SK-N-SH treated with all-trans-retinoic acid at 6 μM for 48 hours (cell line): ENCODE measurements around the gene PLEKHJ1.

ENCODE experiments used
- ATAC-seq: fragments of 200-7000 bp; cut with Tn5 transposase; 3 replicates; pipeline ENCODE4 v1.9.1; 2020; ENCODE audit warnings: mild to moderate bottlenecking, moderate library complexity
- BACH2 ChIP-seq: fragments of 250-450 bp; sonication (Bioruptor Pico); IDR thresholded peaks from 2 replicates; pipeline ENCODE4 v1.9.0; 2021; ENCODE audit warnings: mild to moderate bottlenecking, borderline replicate concordance
- CSDC2 ChIP-seq: fragments of 250-450 bp; sonication (Bioruptor Pico); IDR thresholded peaks from 2 replicates; pipeline ENCODE4 v1.5.0; 2020; ENCODE audit warnings: mild to moderate bottlenecking, moderate library complexity
- CSRNP3 ChIP-seq: fragments of 250-450 bp; sonication (Bioruptor Pico); IDR thresholded peaks from 2 replicates; pipeline ENCODE4 v1.5.1; 2021; ENCODE audit warnings: mild to moderate bottlenecking, moderate library complexity
- GLIS3 ChIP-seq: fragments of 250-450 bp; sonication (Bioruptor Pico); IDR thresholded peaks from 2 replicates; pipeline ENCODE4 v1.5.0; 2020; ENCODE audit warnings: mild to moderate bottlenecking, moderate library complexity
- OSR1 ChIP-seq: fragments of 250-450 bp; sonication (Bioruptor Pico); IDR thresholded peaks from 2 replicates; pipeline ENCODE4 v1.8.0; 2022; ENCODE audit warnings: moderate library complexity, mild to moderate bottlenecking, inconsistent platforms
- PPARA ChIP-seq: fragments of 250-450 bp; sonication (Bioruptor Pico); IDR thresholded peaks from 2 replicates; pipeline ENCODE4 v1.5.0; 2020; ENCODE audit warnings: mild to moderate bottlenecking, borderline replicate concordance
- RARB ChIP-seq: fragments of 250-450 bp; sonication (Bioruptor Pico); IDR thresholded peaks from 2 replicates; pipeline ENCODE4 v1.8.0; 2021; ENCODE audit warnings: mild to moderate bottlenecking, moderate library complexity
- SNAI2 ChIP-seq: fragments of 250-450 bp; sonication (Bioruptor Pico); IDR thresholded peaks from 2 replicates; pipeline ENCODE4 v1.5.0; 2020; ENCODE audit warnings: mild to moderate bottlenecking, moderate library complexity
- TCF4 ChIP-seq: fragments of 250-450 bp; sonication (Bioruptor Pico); IDR thresholded peaks from 2 replicates; pipeline ENCODE4 v1.8.0; 2021; ENCODE audit warnings: mild to moderate bottlenecking, moderate library complexity, borderline replicate concordance
- TOX ChIP-seq: fragments of 250-450 bp; sonication (Bioruptor Pico); IDR thresholded peaks from 2 replicates; pipeline ENCODE4 v1.8.0; 2021; ENCODE audit warnings: mild to moderate bottlenecking, moderate library complexity, borderline replicate concordance
- ZC3H10 ChIP-seq: fragments of 250-450 bp; sonication (Bioruptor Pico); IDR thresholded peaks from 2 replicates; pipeline ENCODE4 v1.5.1; 2021; ENCODE audit warnings: mild to moderate bottlenecking, moderate library complexity
- ZFP3 ChIP-seq: fragments of 250-450 bp; sonication (Bioruptor Pico); IDR thresholded peaks from 2 replicates; pipeline ENCODE4 v1.5.0; 2020; ENCODE audit warnings: mild to moderate bottlenecking, moderate library complexity
- ZFP30 ChIP-seq: fragments of 450-650 bp; formaldehyde crosslinking; IDR thresholded peaks from 2 replicates; pipeline ENCODE4 v1.5.0; 2022; ENCODE audit warnings: mild to moderate bottlenecking, moderate library complexity
- ZNF70 ChIP-seq: fragments of 450-650 bp; formaldehyde crosslinking; IDR thresholded peaks from 2 replicates; pipeline ENCODE4 v1.5.0; 2020; ENCODE audit warnings: mild to moderate bottlenecking, moderate library complexity
- ZNF8 ChIP-seq: fragments of 450-650 bp; formaldehyde crosslinking; IDR thresholded peaks from 2 replicates; pipeline ENCODE4 v1.5.0; 2020; ENCODE audit warnings: mild to moderate bottlenecking, moderate library complexity
- TF ChIP-seq, protein P1 (sequence below): fragments of 250-450 bp; sonication (Bioruptor Pico); IDR thresholded peaks from 2 replicates; pipeline ENCODE4 v1.5.0; 2020; ENCODE audit warnings: mild to moderate bottlenecking, moderate library complexity
- TF ChIP-seq, protein P2 (sequence below): fragments of 250-450 bp; sonication (Bioruptor Pico); IDR thresholded peaks from 2 replicates; pipeline ENCODE4 v1.8.0; 2020; ENCODE audit warnings: mild to moderate bottlenecking, moderate library complexity, borderline replicate concordance

The PLEKHJ1 gene

DNA sequence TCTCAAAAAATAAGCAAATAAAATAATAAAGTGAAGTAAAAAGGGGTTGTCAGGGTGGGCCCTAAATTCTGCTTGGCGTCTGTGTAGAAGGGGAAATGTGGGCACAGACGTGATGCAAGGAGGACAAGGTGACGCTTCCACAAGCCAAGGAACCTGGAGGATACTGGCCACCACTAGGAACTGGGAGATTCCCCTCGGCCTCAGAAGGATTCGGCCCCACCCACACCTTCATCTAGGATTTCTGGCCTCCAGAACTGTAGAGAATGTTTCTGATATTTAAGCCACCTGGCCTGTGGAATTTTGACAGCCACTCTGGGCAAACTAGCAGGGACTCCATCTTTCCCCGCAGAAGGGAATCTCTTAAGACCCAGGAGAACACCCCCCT is 1.1 kb downstream of the PLEKHJ1 start:
- TF ChIP-seq BACH2 (CRISPR knock-in tag) (no peak), ZNF8 (no peak), TOX (no peak), TCF4 (CRISPR knock-in tag) (no peak), CSRNP3 (CRISPR knock-in tag) (no peak)
- ATAC-seq = no peak

DNA sequence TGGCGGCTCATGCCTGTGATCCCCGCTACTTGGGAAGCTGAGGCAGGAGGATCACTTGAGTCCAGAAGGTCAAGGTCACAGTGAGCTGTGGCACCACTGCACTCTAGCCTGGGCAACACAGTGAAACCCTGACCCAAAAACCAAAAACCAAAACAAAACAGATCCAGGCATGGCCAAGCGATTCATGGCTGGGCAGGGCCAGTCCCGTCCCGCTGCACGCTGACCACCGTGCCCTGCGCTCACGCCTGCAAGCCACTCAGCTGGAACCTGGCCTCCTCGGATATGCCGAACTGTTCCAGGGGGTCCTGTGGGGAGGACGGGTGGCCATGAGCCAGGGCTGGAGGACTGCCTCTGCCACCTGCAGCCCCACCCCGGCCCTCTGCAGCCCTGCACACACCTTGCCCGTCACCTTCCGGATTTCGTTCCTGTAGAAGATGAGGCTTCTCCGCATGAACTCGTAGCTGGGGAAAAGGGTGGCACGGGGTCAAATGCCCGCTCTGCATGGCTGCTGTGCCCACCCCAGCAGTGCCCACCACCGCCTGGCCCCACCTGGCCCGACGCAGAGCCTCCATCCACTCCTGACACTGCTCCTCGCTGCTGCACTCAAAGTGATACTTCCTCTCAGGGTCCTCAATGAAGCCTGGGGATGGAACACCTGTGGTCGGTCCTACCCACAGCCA is 2.4 kb downstream of the PLEKHJ1 start:
- no peak for TF ChIP-seq ZFP3 (CRISPR knock-in tag)
- TF ChIP-seq, protein P1, sequence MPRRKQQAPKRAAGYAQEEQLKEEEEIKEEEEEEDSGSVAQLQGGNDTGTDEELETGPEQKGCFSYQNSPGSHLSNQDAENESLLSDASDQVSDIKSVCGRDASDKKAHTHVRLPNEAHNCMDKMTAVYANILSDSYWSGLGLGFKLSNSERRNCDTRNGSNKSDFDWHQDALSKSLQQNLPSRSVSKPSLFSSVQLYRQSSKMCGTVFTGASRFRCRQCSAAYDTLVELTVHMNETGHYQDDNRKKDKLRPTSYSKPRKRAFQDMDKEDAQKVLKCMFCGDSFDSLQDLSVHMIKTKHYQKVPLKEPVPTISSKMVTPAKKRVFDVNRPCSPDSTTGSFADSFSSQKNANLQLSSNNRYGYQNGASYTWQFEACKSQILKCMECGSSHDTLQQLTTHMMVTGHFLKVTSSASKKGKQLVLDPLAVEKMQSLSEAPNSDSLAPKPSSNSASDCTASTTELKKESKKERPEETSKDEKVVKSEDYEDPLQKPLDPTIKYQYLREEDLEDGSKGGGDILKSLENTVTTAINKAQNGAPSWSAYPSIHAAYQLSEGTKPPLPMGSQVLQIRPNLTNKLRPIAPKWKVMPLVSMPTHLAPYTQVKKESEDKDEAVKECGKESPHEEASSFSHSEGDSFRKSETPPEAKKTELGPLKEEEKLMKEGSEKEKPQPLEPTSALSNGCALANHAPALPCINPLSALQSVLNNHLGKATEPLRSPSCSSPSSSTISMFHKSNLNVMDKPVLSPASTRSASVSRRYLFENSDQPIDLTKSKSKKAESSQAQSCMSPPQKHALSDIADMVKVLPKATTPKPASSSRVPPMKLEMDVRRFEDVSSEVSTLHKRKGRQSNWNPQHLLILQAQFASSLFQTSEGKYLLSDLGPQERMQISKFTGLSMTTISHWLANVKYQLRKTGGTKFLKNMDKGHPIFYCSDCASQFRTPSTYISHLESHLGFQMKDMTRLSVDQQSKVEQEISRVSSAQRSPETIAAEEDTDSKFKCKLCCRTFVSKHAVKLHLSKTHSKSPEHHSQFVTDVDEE (CRISPR knock-in tag) = no peak
- TF ChIP-seq ZNF8 = no peak
- TF ChIP-seq CSDC2 (CRISPR knock-in tag) = no peak
- no peak for TF ChIP-seq GLIS3 (CRISPR knock-in tag)
- TF ChIP-seq RARB (CRISPR knock-in tag) = no peak
- TF ChIP-seq OSR1 = no peak
- TF ChIP-seq TOX = no peak
- no peak for TF ChIP-seq ZC3H10 (CRISPR knock-in tag)
- TF ChIP-seq BACH2 (CRISPR knock-in tag) = no peak
- TF ChIP-seq SNAI2 (CRISPR knock-in tag) = no peak
- TF ChIP-seq ZFP30 (CRISPR knock-in tag) = no peak
- TF ChIP-seq, protein P2, sequence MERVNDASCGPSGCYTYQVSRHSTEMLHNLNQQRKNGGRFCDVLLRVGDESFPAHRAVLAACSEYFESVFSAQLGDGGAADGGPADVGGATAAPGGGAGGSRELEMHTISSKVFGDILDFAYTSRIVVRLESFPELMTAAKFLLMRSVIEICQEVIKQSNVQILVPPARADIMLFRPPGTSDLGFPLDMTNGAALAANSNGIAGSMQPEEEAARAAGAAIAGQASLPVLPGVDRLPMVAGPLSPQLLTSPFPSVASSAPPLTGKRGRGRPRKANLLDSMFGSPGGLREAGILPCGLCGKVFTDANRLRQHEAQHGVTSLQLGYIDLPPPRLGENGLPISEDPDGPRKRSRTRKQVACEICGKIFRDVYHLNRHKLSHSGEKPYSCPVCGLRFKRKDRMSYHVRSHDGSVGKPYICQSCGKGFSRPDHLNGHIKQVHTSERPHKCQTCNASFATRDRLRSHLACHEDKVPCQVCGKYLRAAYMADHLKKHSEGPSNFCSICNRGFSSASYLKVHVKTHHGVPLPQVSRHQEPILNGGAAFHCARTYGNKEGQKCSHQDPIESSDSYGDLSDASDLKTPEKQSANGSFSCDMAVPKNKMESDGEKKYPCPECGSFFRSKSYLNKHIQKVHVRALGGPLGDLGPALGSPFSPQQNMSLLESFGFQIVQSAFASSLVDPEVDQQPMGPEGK (CRISPR knock-in tag) = no peak
- TF ChIP-seq PPARA = no peak
- no peak for TF ChIP-seq CSRNP3 (CRISPR knock-in tag)
- no peak for TF ChIP-seq ZNF70
- TF ChIP-seq, all 23 proteins: peak for 0
- ATAC-seq = no peak

GRCh38 chr19:2232286-2233151 is 3.6 kb downstream of the PLEKHJ1 start:
- no peak for TF ChIP-seq ZNF8
- TF ChIP-seq, all 23 proteins: peak for 0
- no peak for ATAC-seq

GRCh38 chr19:2231621-2232221 is 4.4 kb downstream of the PLEKHJ1 start:
- peak; percentile 2; the same call in 2 of the 3 replicates for ATAC-seq

More at GRCh38 chr19:2231621-2232221, 4.4 kb downstream of the PLEKHJ1 start:
- TF ChIP-seq, protein P1 (CRISPR knock-in tag) = no peak
